AG04449 (cell line): ENCODE results near the gene GABPB1.

Experiments used
- CTCF ChIA-PET: fragments of 350-600 bp; formaldehyde crosslinking; extraction: SDS; loops from one replicate; lab custom pipeline; 2021; ENCODE audit warnings: antibody characterized with exemption; lab: Yijun Ruan, JAX
- POLR2A ChIA-PET: fragments of 400-600, 350-600 bp; formaldehyde crosslinking; extraction: SDS; loops from one replicate; lab custom pipeline; 2020; ENCODE audit warnings: antibody characterized with exemption, inconsistent platforms; lab: Yijun Ruan, JAX
- DNase-seq: peaks from one replicate; pipeline ENCODE4 v3.0.0-alpha.2; 2010; ENCODE audit warnings: low read depth, low spot score
- H3K4me3 ChIP-seq: 2 replicates; pipeline ENCODE4 v1.5.1; 2011; ENCODE audit warnings: low read depth, mild to moderate bottlenecking, control low read depth, low read length
- CTCF ChIP-seq: IDR thresholded peaks from one replicate; pipeline ENCODE4 v1.5.1; 2011; ENCODE audit warnings: mild to moderate bottlenecking, moderate library complexity, low read length, control low read depth, inconsistent platforms; ENCODE audit not compliant: insufficient read depth; ENCODE audit errors: missing control alignments

GABPB1 gene

GRCh38 chr15:50233192-50233736 is 121.7 kb downstream of the GABPB1 start:
- H3K4me3 ChIP-seq, result no peak overlapping the region
- DNase-seq, result no peak
- no peak for TF ChIP-seq CTCF
- CTCF ChIA-PET, result no interaction called here
- POLR2A ChIA-PET, result no interaction called here

- DNase-seq, result no peak
- no peak overlapping the region for H3K4me3 ChIP-seq
- ChIA-PET CTCF (no interaction called here), POLR2A (interaction anchor here (0.9 kb wide), 1 partner anchor 8 kb away, joined by 4 read pairs; no protein-coding TSS in a partner anchor)
- TF ChIP-seq CTCF, result no peak
Observed at GRCh38 chr15:50232791-50233190, 122.2 kb downstream of the GABPB1 start.

GRCh38 chr15:50231761-50232160 is 123.2 kb downstream of the GABPB1 start:
- no peak for DNase-seq
- ChIA-PET CTCF (no interaction called here), POLR2A (no interaction called here)
- H3K4me3 ChIP-seq, result no peak overlapping the region
- TF ChIP-seq CTCF, result no peak

GRCh38 chr15:50229336-50229735 is 125.7 kb downstream of the GABPB1 start:
- ChIA-PET POLR2A (no interaction called here), CTCF (no interaction called here)
- H3K4me3 ChIP-seq, result no peak overlapping the region
- TF ChIP-seq CTCF, result no peak
- DNase-seq, result peak; percentile 31

GRCh38 chr15:50228866-50229265 is 126.1 kb downstream of the GABPB1 start:
- CTCF ChIA-PET, result no interaction called here
- TF ChIP-seq CTCF, result no peak
- H3K4me3 ChIP-seq, result no peak overlapping the region
- no peak for DNase-seq
- POLR2A ChIA-PET, result no interaction called here

- no peak overlapping the region for H3K4me3 ChIP-seq
- DNase-seq, result peak; percentile 66
- CTCF ChIA-PET, result interaction anchor here (0.6 kb wide), 1 partner anchor 77 kb away, joined by 3 read pairs; no protein-coding TSS in a partner anchor
- TF ChIP-seq CTCF, result no peak
- POLR2A ChIA-PET, result no interaction called here
Observed at GRCh38 chr15:50227076-50227475, 127.9 kb downstream of the GABPB1 start.
